HCT116 (cell line): ENCODE measurements around the gene EXOSC1. TPM values are rescaled to one million over a fixed set of nuclear protein-coding genes. Genes with fewer than 3 reads are reported as not detected.

Experiments
- ATAC-seq: fragments of 200-7000 bp; cut with Tn5 transposase; 2 replicates; pipeline ENCODE4 v1.9.1; 2020; ENCODE audit warnings: mild to moderate bottlenecking, moderate library complexity
- BruUV-seq: library from RNA; stranded (reverse); fragments of 400-500 nt; replicated peaks from 2 replicates; lab custom pipeline; 2021; lab: Mats Ljungman, UMichigan
- CTCF ChIA-PET: fragments of 300-600 bp; sonication (Branson Sonifier 250); formaldehyde crosslinking; loops from one replicate; lab custom pipeline; 2021; ENCODE audit warnings: antibody characterized with exemption; lab: Charles Lee
- POLR2A ChIA-PET: fragments of 300-600, 350-600 bp; sonication (Branson Sonifier 250); formaldehyde crosslinking; loops from one replicate; lab custom pipeline; 2021; ENCODE audit warnings: antibody characterized with exemption; lab: Charles Lee
- RAD21 ChIA-PET, 2 experiments: fragments of 300-600 bp; sonication (Branson Sonifier 250); formaldehyde crosslinking; loops; one replicate each; lab custom pipeline; 2023; ENCODE audit warnings: low total read pairs in 2 of 2; ENCODE audit not compliant: uncharacterized antibody in 2 of 2, unreplicated experiment in 2 of 2, low non-redundant PET in 1 of 2; lab: Charles Lee
- DNase-seq: peaks from one replicate; pipeline ENCODE4 v3.0.0-alpha.2; 2010; ENCODE audit warnings: low read depth, low spot score
- H2AFZ ChIP-seq: fragments of 200-600 bp; shearing (Covaris generic), sonication (generic); 2 replicates; pipeline ENCODE4 v1.6.1; 2017; ENCODE audit warnings: low read depth, mixed run types, mixed read lengths, antibody characterized with exemption, low read length; ENCODE audit not compliant: poor library complexity, severe bottlenecking
- H3K27ac ChIP-seq: 2 replicates; pipeline ENCODE4 v1.5.1; 2012; ENCODE audit warnings: low read depth, low read length
- H3K27me3 ChIP-seq: fragments of 200-600 bp; sonication (generic); 2 replicates; pipeline ENCODE4 v1.6.1; 2016; ENCODE audit warnings: mixed run types, low read length, mixed read lengths; ENCODE audit not compliant: insufficient read depth
- H3K36me3 ChIP-seq, 2 experiments: fragments of 200-500 bp in 1 of 2; fragments of 200-600 bp in 1 of 2; sonication (Bioruptor generic) in 1 of 2; sonication (generic) in 1 of 2; 2 replicates each; pipeline versions ENCODE4 v1.5.1 to v1.6.1; 2014 to 2016; ENCODE audit warnings: low read length in 2 of 2, inconsistent platforms in 1 of 2, mixed read lengths in 1 of 2, mixed run types in 1 of 2; ENCODE audit not compliant: insufficient read depth in 2 of 2, control insufficient read depth in 1 of 2
- H3K4me1 ChIP-seq, 2 experiments: fragments of 200-600 bp in 1 of 2; sonication (generic) in 1 of 2; 2 replicates each; pipeline versions ENCODE4 v1.5.1 to v1.6.1; 2012 to 2017; ENCODE audit warnings: low read length in 2 of 2, inconsistent platforms in 1 of 2, mild to moderate bottlenecking in 1 of 2, mixed read lengths in 1 of 2, mixed run types in 1 of 2, moderate library complexity in 1 of 2; ENCODE audit not compliant: insufficient read depth in 2 of 2, control insufficient read depth in 1 of 2
- H3K4me2 ChIP-seq: fragments of 200-600 bp; sonication (generic); 2 replicates; pipeline ENCODE4 v1.6.1; 2017; ENCODE audit warnings: mixed run types, low read length, mixed read lengths
- H3K4me3 ChIP-seq, 2 experiments: fragments of 200-600 bp in 1 of 2; sonication (generic) in 1 of 2; replicated peaks in 1 of 2; 2 replicates each; pipeline ENCODE4 v1.5.1; 2011 to 2016; ENCODE audit warnings: low read length in 2 of 2, control low read depth in 1 of 2, low read depth in 1 of 2, mild to moderate bottlenecking in 1 of 2, mixed read lengths in 1 of 2, mixed run types in 1 of 2
- H3K79me2 ChIP-seq: fragments of 200-600 bp; sonication (generic); 2 replicates; pipeline ENCODE4 v1.6.1; 2017; ENCODE audit warnings: mild to moderate bottlenecking, mixed run types, low read length, moderate library complexity, mixed read lengths; ENCODE audit not compliant: insufficient read depth
- H3K9ac ChIP-seq: fragments of 200-600 bp; sonication (generic); 2 replicates; pipeline ENCODE4 v1.6.1; 2016; ENCODE audit warnings: low read length, mixed read lengths
- H3K9me2 ChIP-seq: fragments of 200-600 bp; sonication (generic), shearing (Covaris generic); 2 replicates; pipeline ENCODE4 v1.6.1; 2017; ENCODE audit warnings: mixed run types, mild to moderate bottlenecking, moderate library complexity; ENCODE audit not compliant: insufficient read depth
- H3K9me3 ChIP-seq, 2 experiments: fragments of 200-500 bp in 1 of 2; fragments of 200-600 bp in 1 of 2; sonication (Bioruptor generic) in 1 of 2; sonication (generic) in 1 of 2; 2 replicates each; pipeline ENCODE4 v1.6.1; 2014 to 2017; ENCODE audit warnings: low read length in 2 of 2, mixed read lengths in 2 of 2, inconsistent platforms in 1 of 2, low read depth in 1 of 2, mild to moderate bottlenecking in 1 of 2, mixed run types in 1 of 2, moderate library complexity in 1 of 2; ENCODE audit not compliant: control insufficient read depth in 1 of 2, insufficient read depth in 1 of 2
- H4K20me1 ChIP-seq: fragments of 200-600 bp; sonication (generic), shearing (Covaris generic); 2 replicates; pipeline ENCODE4 v1.6.1; 2017; ENCODE audit warnings: mixed run types, mild to moderate bottlenecking, moderate library complexity; ENCODE audit not compliant: insufficient read depth
- CBX3 ChIP-seq: IDR thresholded peaks from 2 replicates; pipeline ENCODE4 v1.6.1; 2012; ENCODE audit warnings: low read depth
- CEBPB ChIP-seq: IDR thresholded peaks from 2 replicates; pipeline ENCODE4 v1.6.1; 2012; ENCODE audit warnings: low read depth
- EGR1 ChIP-seq: IDR thresholded peaks from 2 replicates; pipeline ENCODE4 v1.6.1; 2012; ENCODE audit warnings: low read depth
- ELF1 ChIP-seq: IDR thresholded peaks from 2 replicates; pipeline ENCODE4 v1.6.1; 2012; ENCODE audit warnings: low read depth, borderline replicate concordance
- EZH2 ChIP-seq: fragments of 200-600 bp; sonication (generic); IDR thresholded peaks from 2 replicates; pipeline ENCODE4 v1.6.1; 2017; ENCODE audit warnings: antibody characterized with exemption, mixed run types
- EZH2phosphoT487 ChIP-seq: fragments of 200-600 bp; IDR thresholded peaks from 2 replicates; pipeline ENCODE4 v1.6.1; 2018; ENCODE audit warnings: antibody characterized with exemption, borderline replicate concordance
- JUND ChIP-seq: IDR thresholded peaks from 2 replicates; pipeline ENCODE4 v1.6.1; 2012
- POLR2AphosphoS5 ChIP-seq: IDR thresholded peaks from 2 replicates; pipeline ENCODE4 v1.6.1; 2011; ENCODE audit warnings: mild to moderate bottlenecking, low read depth, low read length, moderate library complexity
- RAD21 ChIP-seq: IDR thresholded peaks from 2 replicates; pipeline ENCODE4 v1.6.1; 2012; ENCODE audit warnings: low read depth, mild to moderate bottlenecking
- SIN3A ChIP-seq: IDR thresholded peaks from 2 replicates; pipeline ENCODE4 v1.6.1; 2012; ENCODE audit warnings: low read depth
- SP1 ChIP-seq: IDR thresholded peaks from 2 replicates; pipeline ENCODE4 v1.6.1; 2012; ENCODE audit warnings: low read depth
- SRF ChIP-seq: IDR thresholded peaks from 2 replicates; pipeline ENCODE4 v1.6.1; 2012; ENCODE audit warnings: low read depth
- TCF7L2 ChIP-seq: IDR thresholded peaks from 2 replicates; pipeline ENCODE4 v1.7.0; 2011; ENCODE audit warnings: borderline replicate concordance, inconsistent platforms; ENCODE audit not compliant: insufficient read depth, insufficient read length; ENCODE audit errors: extremely low read depth
- ZFX ChIP-seq: fragments of 450-650 bp; IDR thresholded peaks from 2 replicates; pipeline ENCODE4 v1.6.1; 2017
- ZNF274 ChIP-seq: fragments of 200-500 bp; sonication (Bioruptor generic); IDR thresholded peaks from 2 replicates; pipeline ENCODE4 v1.6.1; 2014; ENCODE audit warnings: mild to moderate bottlenecking, low read depth, low read length, inconsistent platforms
- intact Hi-C: fragments of 100-400 bp; cut with micrococcal nuclease; formaldehyde crosslinking; loops from 2 replicates; pipeline ENCODE4 v1.10.0; 2022
- total RNA-seq: library from RNA; stranded (reverse); gene quantifications from one replicate; pipeline ENCODE4 v1.2.1, GENCODE V29; 2021; ENCODE audit not compliant: unreplicated experiment
- TF ChIP-seq, protein P1 (sequence below): IDR thresholded peaks from 2 replicates; pipeline ENCODE4 v1.6.1; 2012; ENCODE audit warnings: low read depth
- TF ChIP-seq, protein P2 (sequence below): IDR thresholded peaks from 2 replicates; pipeline ENCODE4 v1.6.1; 2012
- TF ChIP-seq, protein P3 (sequence below), 3 experiments: fragments of 200-600 bp in 1 of 3; sonication (generic) in 1 of 3; IDR thresholded peaks in 2 of 3; conservative IDR thresholded peaks in 1 of 3; 2 replicates each; pipeline ENCODE4 v1.5.1; 2012 to 2017; ENCODE audit warnings: low read depth in 2 of 3, low read length in 2 of 3, antibody characterized with exemption in 1 of 3, borderline replicate concordance in 1 of 3, control low read depth in 1 of 3, mild to moderate bottlenecking in 1 of 3, mixed read lengths in 1 of 3, mixed run types in 1 of 3, moderate library complexity in 1 of 3; ENCODE audit not compliant: insufficient read depth in 1 of 3
- TF ChIP-seq, protein P4 (sequence below): IDR thresholded peaks from 2 replicates; pipeline ENCODE4 v1.6.1; 2012

The EXOSC1 gene
- total RNA-seq, 1 experiment from 2014 or later, result 38.9 TPM

DNA sequence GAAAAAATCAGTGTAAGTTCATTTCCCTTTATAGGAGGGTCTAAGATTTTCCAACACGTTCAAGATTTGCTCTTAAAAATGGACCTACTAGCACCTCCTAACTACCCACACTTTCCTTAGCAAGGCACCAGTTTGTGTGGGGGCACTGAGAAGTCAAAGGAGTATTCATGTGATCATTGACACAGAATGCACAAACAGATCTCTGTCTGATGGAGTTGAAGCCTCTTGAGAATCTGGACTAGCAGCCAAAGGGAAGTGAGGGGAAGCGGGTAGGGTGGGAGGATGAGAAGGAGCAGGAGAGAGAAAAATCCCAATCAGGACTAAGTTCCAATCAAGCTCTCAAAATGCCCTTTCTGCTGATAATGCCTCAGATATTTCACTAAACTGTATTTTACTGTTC, 48.3 kb upstream of the EXOSC1 start:
- DNase-seq (no peak), ATAC-seq (no peak)
- peaks cover 87% of the 10 kb centered on the region for H3K79me2 ChIP-seq
- peaks cover 2 to 8% of the 10 kb centered on the region in 2 experiments; a peak in 2 of 4 replicates for H3K4me1 ChIP-seq
- no peaks in the 10 kb centered on the region for H3K9me2 ChIP-seq
- ChIA-PET RAD21 (no interaction called here), POLR2A (no interaction called here), CTCF (no interaction called here)
- no peak overlapping the region for H3K4me3 ChIP-seq
- H3K9ac ChIP-seq, result no peak overlapping the region
- H3K27me3 ChIP-seq, result no peaks in the 10 kb centered on the region
- intact Hi-C loops, result no loop called here
- H3K27ac ChIP-seq, result no peak overlapping the region
- TF ChIP-seq JUND (no peak), EZH2 (no peak), CEBPB (no peak), RAD21 (no peak), EZH2phosphoT487 (no peak), ELF1 (no peak), SP1 (no peak), TCF7L2 (no peak), POLR2AphosphoS5 (no peak), CBX3 (no peak), SIN3A (no peak), EGR1 (no peak), ZNF274 (no peak), SRF (no peak), ZFX (no peak)
- TF ChIP-seq, protein P1, sequence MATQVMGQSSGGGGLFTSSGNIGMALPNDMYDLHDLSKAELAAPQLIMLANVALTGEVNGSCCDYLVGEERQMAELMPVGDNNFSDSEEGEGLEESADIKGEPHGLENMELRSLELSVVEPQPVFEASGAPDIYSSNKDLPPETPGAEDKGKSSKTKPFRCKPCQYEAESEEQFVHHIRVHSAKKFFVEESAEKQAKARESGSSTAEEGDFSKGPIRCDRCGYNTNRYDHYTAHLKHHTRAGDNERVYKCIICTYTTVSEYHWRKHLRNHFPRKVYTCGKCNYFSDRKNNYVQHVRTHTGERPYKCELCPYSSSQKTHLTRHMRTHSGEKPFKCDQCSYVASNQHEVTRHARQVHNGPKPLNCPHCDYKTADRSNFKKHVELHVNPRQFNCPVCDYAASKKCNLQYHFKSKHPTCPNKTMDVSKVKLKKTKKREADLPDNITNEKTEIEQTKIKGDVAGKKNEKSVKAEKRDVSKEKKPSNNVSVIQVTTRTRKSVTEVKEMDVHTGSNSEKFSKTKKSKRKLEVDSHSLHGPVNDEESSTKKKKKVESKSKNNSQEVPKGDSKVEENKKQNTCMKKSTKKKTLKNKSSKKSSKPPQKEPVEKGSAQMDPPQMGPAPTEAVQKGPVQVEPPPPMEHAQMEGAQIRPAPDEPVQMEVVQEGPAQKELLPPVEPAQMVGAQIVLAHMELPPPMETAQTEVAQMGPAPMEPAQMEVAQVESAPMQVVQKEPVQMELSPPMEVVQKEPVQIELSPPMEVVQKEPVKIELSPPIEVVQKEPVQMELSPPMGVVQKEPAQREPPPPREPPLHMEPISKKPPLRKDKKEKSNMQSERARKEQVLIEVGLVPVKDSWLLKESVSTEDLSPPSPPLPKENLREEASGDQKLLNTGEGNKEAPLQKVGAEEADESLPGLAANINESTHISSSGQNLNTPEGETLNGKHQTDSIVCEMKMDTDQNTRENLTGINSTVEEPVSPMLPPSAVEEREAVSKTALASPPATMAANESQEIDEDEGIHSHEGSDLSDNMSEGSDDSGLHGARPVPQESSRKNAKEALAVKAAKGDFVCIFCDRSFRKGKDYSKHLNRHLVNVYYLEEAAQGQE, result no peak
- TF ChIP-seq, protein P2, sequence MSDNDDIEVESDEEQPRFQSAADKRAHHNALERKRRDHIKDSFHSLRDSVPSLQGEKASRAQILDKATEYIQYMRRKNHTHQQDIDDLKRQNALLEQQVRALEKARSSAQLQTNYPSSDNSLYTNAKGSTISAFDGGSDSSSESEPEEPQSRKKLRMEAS, result no peak
- TF ChIP-seq, protein P3, sequence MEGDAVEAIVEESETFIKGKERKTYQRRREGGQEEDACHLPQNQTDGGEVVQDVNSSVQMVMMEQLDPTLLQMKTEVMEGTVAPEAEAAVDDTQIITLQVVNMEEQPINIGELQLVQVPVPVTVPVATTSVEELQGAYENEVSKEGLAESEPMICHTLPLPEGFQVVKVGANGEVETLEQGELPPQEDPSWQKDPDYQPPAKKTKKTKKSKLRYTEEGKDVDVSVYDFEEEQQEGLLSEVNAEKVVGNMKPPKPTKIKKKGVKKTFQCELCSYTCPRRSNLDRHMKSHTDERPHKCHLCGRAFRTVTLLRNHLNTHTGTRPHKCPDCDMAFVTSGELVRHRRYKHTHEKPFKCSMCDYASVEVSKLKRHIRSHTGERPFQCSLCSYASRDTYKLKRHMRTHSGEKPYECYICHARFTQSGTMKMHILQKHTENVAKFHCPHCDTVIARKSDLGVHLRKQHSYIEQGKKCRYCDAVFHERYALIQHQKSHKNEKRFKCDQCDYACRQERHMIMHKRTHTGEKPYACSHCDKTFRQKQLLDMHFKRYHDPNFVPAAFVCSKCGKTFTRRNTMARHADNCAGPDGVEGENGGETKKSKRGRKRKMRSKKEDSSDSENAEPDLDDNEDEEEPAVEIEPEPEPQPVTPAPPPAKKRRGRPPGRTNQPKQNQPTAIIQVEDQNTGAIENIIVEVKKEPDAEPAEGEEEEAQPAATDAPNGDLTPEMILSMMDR (IDR thresholded peaks at IDR 0.05 in 2 of 3, conservative IDR thresholded peaks at IDR 0.05 in 1 of 3; ENCODE audit: borderline replicate concordance in 1 of 3, insufficient read depth in 1 of 3, low read depth in 2 of 3, low read length in 2 of 3), result no peak
- TF ChIP-seq, protein P4, sequence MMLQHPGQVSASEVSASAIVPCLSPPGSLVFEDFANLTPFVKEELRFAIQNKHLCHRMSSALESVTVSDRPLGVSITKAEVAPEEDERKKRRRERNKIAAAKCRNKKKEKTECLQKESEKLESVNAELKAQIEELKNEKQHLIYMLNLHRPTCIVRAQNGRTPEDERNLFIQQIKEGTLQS, result no peak
- no peak overlapping the region for H2AFZ ChIP-seq
- no peak overlapping the region for H3K4me2 ChIP-seq
- BruUV-seq, result no TSS peak
- H3K9me3 ChIP-seq, result no peaks in the 10 kb centered on the region
- no peaks in the 10 kb centered on the region for H4K20me1 ChIP-seq
- H3K36me3 ChIP-seq, result no peaks in the 10 kb centered on the region; a peak in 1 of 4 replicates
